Measurements from ENCODE around the gene MEP1A.
"Not testable (repeated sequence)": the region's sequence is repeated elsewhere in the genome, so short reads cannot be mapped to it uniquely, and the experiment has no call there.

The MEP1A gene, protein sequence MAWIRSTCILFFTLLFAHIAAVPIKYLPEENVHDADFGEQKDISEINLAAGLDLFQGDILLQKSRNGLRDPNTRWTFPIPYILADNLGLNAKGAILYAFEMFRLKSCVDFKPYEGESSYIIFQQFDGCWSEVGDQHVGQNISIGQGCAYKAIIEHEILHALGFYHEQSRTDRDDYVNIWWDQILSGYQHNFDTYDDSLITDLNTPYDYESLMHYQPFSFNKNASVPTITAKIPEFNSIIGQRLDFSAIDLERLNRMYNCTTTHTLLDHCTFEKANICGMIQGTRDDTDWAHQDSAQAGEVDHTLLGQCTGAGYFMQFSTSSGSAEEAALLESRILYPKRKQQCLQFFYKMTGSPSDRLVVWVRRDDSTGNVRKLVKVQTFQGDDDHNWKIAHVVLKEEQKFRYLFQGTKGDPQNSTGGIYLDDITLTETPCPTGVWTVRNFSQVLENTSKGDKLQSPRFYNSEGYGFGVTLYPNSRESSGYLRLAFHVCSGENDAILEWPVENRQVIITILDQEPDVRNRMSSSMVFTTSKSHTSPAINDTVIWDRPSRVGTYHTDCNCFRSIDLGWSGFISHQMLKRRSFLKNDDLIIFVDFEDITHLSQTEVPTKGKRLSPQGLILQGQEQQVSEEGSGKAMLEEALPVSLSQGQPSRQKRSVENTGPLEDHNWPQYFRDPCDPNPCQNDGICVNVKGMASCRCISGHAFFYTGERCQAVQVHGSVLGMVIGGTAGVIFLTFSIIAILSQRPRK

GRCh38 chr6:46793138-46793537, at the start of gene MEP1A:
Gene MEP1A (plus strand): TSS chr6:46793389. CDS start chr6:46793399, 10 bp downstream.
- DNase-seq (ENCODE audit: low read depth in 2 of 2): no peak

DNA sequence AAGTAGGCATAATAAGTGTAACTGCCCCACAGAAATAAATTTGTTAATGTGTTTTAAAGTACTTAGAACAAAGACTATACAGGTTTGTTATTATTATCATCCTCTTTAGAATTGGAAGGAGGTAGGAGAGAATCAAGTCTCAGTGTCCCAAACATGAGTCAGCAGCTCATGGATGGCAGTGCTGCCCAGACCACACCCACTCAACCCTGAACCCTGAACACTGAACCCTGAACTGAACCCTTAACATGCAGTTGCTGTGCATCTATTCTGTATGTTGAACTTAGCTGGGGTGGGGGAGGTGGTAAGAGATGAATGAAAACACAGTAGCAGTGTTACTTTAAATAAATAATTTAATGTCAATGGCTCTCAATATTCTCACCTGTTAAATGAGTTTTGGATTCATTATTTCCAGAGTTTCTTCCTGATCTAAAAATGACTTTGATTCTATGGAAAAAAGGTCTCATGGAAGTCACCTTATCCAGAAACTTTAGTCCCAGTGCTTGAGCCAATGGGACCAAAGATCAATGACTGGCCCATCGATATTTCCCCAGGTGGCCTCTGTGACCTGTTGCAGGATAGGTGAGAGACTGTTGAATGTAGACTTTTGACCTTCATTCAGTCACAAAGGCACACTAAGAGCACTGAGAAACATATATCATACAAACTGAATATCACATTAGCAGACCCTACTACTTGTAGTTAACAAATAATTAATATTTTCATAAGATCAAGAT, 49.6 kb upstream of the MEP1A start:
- DNase-seq (ENCODE audit: low read depth in 2 of 2): no peak

DNA sequence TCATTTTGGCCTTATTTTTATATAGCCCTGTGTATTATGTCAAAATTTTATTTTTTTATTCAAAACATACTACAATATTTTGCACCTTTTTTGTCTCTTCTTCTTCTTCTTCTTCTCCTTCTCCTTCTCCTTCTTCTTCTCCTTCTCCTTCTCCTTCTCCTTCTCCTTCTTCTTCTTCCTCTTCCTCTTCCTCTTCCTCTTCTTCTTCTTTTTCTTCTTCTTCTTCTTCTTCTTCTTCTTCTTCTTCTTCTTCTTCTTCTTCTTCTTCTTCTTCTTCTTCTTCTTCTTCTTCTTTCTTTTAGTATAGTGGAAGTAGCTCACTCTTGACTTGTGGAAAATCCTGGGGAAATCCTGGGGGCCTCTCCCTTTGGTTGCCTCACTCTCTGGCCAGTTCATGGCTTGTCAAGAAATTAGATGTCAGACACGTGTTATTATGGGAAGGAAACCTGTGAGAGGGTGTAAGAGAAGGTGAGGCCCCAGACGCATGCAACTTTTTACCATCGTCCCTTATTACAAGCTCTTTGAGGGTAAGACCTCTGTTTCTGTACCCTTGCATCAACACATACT, 48.9 kb upstream of the MEP1A start:
- DNase-seq (ENCODE audit: low read depth in 2 of 2): not testable (repeated sequence)

DNA sequence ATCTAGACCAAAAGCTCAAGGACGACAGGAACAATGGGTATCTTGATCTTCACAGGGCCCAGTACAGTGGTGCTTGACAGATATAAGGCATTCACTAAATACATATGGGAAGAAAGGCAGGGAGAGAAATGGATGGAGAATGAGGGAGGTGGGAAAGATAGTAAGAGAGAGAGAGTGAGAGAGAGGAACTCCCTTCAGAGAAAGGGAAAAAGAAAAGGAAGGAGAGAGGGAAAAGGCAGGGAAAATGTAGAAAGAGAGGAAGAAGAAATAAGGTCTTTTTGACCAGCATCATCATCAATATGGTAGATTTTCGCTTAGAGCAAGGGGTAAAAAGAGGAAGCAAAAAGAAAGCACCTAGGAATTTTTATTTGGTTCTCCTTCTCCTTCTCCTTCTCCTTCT, 47.2 kb upstream of the MEP1A start:
- no peak for DNase-seq (ENCODE audit: low read depth in 2 of 2)

DNA sequence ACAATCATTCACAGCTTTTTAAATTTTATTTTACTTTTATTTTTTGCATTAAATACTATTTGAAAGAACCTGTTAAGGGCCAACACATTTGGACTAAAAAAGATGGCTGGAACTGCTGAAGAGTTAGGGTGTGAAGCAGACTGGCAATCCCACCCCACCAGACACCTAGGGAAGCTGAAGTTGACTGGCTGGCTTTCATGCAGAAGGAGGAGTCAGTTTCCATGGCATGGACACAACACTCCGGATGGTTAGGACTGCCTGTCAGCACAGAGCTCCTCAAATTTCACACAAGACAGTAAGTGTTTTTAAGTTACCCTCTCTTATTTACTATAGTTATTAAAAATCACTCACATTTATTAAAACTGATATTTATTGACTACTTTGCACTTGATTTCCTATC, 46.5 kb upstream of the MEP1A start, which contains the start of gene ANKRD66:
ANKRD66 (plus strand) TSS at position 238 of the 400 bp plus-strand sequence. CDS start 5,016 bp downstream, outside the sequence.
- DNase-seq (ENCODE audit: low read depth in 2 of 2): no peak

GRCh38 chr6:46748940-46749503, 44.2 kb upstream of the MEP1A start:
- DNase-seq (ENCODE audit: low read depth in 2 of 2): no peak

- DNase-seq (ENCODE audit: low read depth in 2 of 2): no peak
These were observed 43.5 kb upstream of the MEP1A start for GRCh38 chr6:46749731-46750130.

GRCh38 chr6:46751658-46752057, 41.5 kb upstream of the MEP1A start:
- no peak for DNase-seq (ENCODE audit: low read depth in 2 of 2)

DNA sequence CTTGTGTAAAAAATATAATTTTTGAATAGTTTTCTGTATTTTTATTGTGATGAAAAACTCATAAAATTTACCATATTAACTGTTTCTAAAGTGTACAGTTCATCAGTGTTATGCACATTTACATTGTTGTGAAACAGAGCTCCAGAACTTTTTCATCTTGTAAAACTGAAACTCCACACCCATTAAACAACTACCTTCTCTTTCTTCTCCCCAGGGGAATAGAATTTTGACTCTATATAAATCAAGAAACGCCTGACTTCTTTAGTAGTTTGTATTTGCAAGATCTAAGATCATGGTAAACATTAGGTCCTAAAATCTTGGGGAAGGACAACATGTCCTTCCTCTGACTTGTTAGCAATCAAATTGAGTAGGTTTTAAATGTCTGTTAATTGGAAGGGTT, 37.3 kb upstream of the MEP1A start:
- no peak for DNase-seq (ENCODE audit: low read depth in 2 of 2)

- no peak for DNase-seq (ENCODE audit: low read depth in 2 of 2)
These were observed 36.5 kb upstream of the MEP1A start for GRCh38 chr6:46756469-46757213.

DNA sequence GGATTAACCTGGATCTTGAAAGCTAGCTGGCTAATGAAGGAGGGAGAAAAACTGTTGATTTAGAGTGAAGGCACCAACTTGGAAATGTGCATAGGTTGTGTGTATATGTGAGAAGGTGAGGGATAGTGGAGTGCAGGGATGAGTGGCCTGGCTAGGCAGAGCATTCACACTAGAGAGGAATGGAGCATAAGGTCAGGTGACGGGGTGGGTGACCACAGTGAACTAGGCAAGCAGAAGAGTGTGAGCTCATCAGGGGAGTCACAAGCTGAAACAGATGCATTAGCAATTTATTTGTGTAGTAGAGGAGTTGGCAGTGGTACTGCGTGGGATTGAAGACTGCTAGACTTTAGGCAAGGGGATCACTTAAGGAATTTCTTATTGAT, 36.0 kb upstream of the MEP1A start:
- DNase-seq (ENCODE audit: low read depth in 2 of 2): no peak

DNA sequence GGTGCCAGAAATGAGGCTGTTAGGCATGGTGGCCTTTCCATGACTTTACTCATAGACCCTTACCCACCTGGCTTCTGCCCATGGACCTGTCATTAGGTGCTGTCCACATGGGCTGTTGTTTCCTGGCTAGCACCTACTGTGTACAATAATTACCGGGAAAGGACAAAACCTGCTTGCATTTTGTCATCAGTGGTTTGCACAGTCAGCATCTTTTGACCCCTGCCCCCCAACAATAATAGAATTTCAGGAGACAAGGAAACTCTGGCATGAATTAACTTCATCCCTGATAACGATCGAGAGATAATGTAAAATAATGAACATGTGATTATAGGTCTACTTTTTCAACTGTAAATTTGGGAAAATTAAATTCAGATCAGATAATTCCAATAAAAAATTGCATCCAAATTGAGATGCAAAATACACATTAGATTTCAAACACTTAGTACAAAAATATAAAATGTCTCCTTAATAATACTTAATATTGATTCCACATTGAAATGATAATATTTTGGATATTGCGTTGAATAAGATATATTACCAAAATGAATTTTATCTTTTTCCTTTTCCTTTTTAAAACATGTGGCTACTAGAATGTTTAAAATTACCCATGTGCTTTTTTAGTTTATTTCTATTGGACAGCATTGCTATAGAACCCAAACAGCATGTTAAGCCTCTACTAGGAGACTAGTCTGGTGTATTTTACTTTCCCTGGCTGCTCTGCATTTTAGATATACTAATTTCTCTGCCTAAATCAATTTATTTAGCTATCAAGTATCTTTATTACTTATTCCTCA, 34.0 kb upstream of the MEP1A start:
- DNase-seq (ENCODE audit: low read depth in 2 of 2): no peak

DNA sequence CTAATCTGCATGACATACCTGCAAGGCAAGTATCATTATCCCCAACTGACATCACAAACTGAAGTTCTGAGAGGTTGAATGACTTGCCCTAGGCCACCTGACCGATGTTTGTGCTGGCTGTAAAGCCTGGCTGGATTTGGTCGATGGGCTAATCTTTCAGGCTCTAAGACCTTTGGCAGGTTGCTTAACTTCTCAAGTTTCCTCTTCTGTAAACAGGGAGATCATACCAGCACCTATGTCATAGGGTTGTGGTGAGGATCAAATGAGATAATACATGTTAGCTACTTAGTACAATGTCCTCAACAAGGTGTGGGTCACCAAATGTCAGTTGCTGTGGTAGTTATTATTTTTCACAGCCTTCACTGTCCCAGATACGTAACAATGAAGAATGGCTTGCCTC, 32.3 kb upstream of the MEP1A start:
- DNase-seq (ENCODE audit: low read depth in 2 of 2): no peak

- no peak for DNase-seq (ENCODE audit: low read depth in 2 of 2)
These were observed 29.7 kb upstream of the MEP1A start for GRCh38 chr6:46763466-46763865.

DNA sequence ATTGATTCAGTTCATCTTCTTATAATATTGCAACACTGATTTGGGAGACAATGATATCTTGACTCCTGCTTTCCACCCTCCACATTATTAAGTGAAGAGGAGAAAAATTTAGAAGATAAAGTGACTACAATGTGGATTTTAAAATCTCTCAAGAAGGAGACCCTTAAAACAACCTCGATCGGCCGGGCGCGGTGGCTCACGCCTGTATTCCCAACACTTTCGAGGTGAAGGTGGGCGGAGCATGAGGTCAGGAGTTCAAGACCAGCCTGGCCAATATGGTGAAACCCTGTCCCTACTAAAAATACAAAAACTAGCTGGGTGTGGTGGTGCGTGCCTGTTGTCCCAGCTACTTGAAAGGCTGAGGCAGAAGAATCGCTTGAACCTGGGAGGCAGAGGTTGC, 28.9 kb upstream of the MEP1A start:
- not testable (repeated sequence) for DNase-seq (ENCODE audit: low read depth in 2 of 2)

- DNase-seq (ENCODE audit: low read depth in 2 of 2): no peak
These were observed 28.2 kb upstream of the MEP1A start for GRCh38 chr6:46764961-46765360.

DNA sequence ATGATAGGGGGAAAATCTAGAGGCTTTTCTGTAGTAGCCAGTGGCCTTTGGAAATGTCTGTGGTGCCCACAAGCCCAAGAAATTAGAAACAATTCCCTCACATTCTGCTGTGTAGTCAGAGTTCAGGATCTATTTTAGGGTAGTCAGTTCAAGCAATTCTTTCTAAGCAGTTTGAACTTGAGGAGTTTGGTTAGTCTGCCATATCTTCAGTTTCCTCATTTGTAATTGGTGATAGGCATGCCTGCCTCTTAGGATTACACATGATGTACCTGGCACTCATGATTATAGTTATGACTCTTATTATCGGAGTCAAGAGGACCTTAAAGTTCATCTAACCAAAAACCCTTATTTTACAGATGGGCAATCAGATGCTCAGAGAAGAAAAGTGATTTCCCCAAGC, 21.2 kb upstream of the MEP1A start:
- no peak for DNase-seq (ENCODE audit: low read depth in 2 of 2)

DNA sequence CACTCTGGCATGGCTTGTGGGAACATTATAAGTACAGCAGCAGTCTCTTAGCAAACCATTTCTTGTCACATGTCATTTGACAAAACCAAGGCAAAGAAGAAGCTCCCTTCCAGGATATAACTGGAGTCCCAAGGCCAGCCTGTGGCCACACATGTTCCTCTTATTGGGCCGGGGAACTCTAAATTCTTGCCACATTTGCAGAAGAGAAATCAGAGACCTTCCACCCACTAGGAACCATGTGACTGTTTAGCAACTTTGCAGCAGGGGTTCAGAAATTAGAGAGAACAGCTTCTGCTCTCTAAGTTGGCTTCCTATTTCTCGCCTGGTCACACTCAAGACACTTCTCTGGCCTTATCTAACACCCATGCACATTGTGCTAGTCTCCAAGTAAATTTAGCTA, 20.4 kb upstream of the MEP1A start:
- DNase-seq (ENCODE audit: low read depth in 2 of 2): no peak

GRCh38 chr6:46773201-46773855, 19.9 kb upstream of the MEP1A start:
- no peak for DNase-seq (ENCODE audit: low read depth in 2 of 2)

GRCh38 chr6:46774736-46775135, 18.5 kb upstream of the MEP1A start:
- not testable (repeated sequence) for DNase-seq (ENCODE audit: low read depth in 2 of 2)
